Measurements from ENCODE around the gene ASAP2.

The ASAP2 gene

DNA sequence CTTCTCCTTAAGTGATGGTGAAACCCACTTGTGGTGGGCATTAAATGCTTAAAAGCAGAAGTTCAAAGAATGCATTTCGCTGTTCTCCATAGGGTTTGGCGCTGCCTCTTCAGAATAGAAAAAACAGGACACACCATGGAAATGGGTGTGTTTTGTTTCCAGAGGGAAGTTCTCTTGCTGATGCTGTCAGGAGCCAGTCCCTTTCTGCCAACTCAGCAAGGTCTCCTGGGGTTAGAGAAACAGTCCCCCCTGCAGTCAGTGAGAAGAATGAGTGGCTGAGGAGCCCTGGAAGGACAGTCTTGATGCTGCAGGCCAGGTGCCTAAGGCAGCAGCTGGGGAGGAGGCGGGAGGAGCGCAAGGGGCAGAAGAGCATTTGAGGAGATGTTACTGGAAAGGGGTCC lies 37.8 kb upstream of the ASAP2 start:
- H3K4me1 ChIP-seq (ENCODE audit: control insufficient read depth, insufficient read depth, low read length) = peaks cover 17% of the 10 kb centered on the region
- H3K4me3 ChIP-seq (ENCODE audit: low read length in 2 of 2) = no peak overlapping the region
- H3K27me3 ChIP-seq (ENCODE audit: control insufficient read depth in 1 of 2, insufficient read depth in 2 of 2, low read length in 2 of 2) = no peaks in the 10 kb centered on the region
- H3K27ac ChIP-seq (ENCODE audit: low read length) = no peak overlapping the region
- no peaks in the 10 kb centered on the region for H3K36me3 ChIP-seq (ENCODE audit: control insufficient read depth in 2 of 2, insufficient read depth in 2 of 2, low read length in 2 of 2)
- H3K9me3 ChIP-seq (ENCODE audit: control insufficient read depth in 2 of 2, low read length in 2 of 2) = no peaks in the 10 kb centered on the region
- H3K9ac ChIP-seq (ENCODE audit: low read length in 2 of 2) = no peak overlapping the region

DNA sequence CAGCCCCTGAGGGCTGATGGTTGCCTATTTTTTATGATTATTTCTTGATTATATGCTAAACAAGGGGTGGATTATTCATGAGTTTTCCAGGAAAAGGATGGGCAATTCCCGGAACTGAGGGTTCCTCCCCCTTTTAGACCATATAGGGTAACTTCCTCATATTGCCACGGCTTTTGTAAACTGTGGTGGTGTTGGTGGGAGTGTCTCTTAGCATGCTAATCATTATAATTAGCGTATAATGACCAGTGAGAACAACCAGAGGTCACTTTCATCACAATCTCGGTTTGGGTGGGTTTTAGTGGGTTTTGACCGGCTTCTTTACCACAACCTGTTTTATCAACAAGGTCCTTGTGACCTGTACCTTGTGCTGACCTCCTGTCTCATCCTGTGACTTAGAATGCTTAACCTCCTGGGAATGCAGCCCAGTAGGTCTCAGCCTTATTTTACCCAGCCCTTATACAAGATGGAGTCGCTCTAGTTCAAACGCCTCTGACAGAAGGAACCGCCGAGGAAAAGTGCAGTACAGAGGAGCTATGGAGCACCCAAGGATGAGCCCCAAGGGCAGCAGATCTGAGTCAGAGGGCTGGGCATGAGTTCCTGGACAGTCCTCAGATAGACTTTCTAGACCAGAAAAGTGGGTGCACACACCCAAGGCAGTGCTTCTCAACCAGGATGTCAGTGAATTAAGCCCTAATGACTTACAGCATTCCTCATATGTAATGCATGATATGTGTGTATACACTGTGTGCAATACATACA lies 37.1 kb upstream of the ASAP2 start:
- H3K27ac ChIP-seq (ENCODE audit: low read length) = no peak overlapping the region

DNA sequence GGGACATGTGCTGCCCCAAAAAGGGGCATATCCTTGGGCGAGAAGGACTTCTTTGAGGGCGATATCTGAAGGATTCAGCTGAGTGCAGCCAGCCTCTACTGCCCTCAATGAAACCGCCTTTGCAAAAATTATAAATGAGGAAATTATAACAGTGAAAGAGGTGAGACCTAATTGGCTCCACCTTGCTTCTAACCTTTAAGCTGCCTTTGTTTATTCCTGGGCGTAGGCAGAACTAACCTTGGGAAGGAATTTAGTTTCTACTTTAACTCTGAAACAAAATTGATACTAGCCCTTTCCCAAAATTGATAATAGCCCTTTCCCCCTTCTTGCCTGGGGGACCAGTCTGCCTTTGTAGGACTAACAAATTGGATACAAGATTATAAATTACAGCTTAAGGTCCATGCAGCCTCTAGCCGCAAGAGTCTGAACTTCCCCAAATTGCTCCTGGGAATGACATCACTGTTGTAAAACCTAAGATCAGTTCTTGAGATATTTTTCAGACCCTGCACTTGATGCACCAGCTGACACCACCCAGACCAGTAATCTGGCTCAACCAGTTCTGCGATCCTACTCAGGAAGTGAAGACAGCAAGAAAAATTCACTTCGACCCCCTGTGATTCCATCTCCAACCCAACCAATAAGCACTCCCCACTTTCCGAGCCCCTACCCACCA lies 36.0 kb upstream of the ASAP2 start:
- H3K9me3 ChIP-seq (ENCODE audit: control insufficient read depth in 2 of 2, low read length in 2 of 2) = no peaks in the 10 kb centered on the region
- H3K27ac ChIP-seq (ENCODE audit: low read length) = no peak overlapping the region
- H3K4me3 ChIP-seq (ENCODE audit: low read length in 2 of 2) = no peak overlapping the region
- H3K36me3 ChIP-seq (ENCODE audit: control insufficient read depth in 2 of 2, insufficient read depth in 2 of 2, low read length in 2 of 2) = no peaks in the 10 kb centered on the region
- peaks cover 9% of the 10 kb centered on the region for H3K4me1 ChIP-seq (ENCODE audit: control insufficient read depth, insufficient read depth, low read length)
- H3K27me3 ChIP-seq (ENCODE audit: control insufficient read depth in 1 of 2, insufficient read depth in 2 of 2, low read length in 2 of 2) = no peaks in the 10 kb centered on the region
- no peak overlapping the region for H3K9ac ChIP-seq (ENCODE audit: low read length in 2 of 2)

More for the DNA sequence above, 37.1 kb upstream of the ASAP2 start:
- H3K4me3 ChIP-seq (ENCODE audit: low read length in 2 of 2) = no peak overlapping the region
- no peaks in the 10 kb centered on the region for H3K9me3 ChIP-seq (ENCODE audit: control insufficient read depth in 2 of 2, low read length in 2 of 2)
- H3K9ac ChIP-seq (ENCODE audit: low read length in 2 of 2) = no peak overlapping the region
- no peaks in the 10 kb centered on the region for H3K36me3 ChIP-seq (ENCODE audit: control insufficient read depth in 2 of 2, insufficient read depth in 2 of 2, low read length in 2 of 2)
- no peaks in the 10 kb centered on the region for H3K27me3 ChIP-seq (ENCODE audit: control insufficient read depth in 1 of 2, insufficient read depth in 2 of 2, low read length in 2 of 2)
- H3K4me1 ChIP-seq (ENCODE audit: control insufficient read depth, insufficient read depth, low read length) = peaks cover 12% of the 10 kb centered on the region

DNA sequence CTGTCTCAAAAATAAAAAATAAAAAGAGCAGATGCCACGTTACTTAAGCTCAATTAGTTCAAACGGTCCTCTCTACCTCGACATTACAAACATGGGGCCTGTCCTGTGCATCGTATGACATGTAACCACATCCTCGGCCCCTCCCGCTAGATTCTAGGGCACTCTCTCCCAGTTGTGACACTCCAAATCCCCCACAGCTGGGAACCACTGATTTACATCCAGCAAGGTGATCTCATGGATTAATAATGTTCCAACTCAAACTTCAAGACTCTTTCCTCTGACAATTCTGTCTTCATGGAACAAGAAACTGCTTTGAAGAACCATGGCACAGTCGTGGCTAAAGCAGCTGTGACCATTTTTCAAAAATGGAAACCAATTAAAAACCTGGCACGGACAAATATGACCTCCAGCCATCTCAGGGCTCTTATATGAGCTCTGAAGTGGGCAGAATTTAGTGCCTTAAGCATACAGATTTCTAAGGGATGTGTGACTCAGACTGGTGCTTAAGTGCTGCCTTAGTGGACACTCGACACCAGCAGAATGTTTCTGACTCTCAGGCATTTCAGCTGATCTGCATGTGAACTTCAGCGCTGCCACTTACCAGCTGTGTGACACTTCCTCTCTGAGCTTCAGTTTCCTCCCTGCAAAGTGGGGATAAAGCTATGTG lies 31.7 kb upstream of the ASAP2 start:
- no peak overlapping the region for H3K27ac ChIP-seq (ENCODE audit: low read length)

DNA sequence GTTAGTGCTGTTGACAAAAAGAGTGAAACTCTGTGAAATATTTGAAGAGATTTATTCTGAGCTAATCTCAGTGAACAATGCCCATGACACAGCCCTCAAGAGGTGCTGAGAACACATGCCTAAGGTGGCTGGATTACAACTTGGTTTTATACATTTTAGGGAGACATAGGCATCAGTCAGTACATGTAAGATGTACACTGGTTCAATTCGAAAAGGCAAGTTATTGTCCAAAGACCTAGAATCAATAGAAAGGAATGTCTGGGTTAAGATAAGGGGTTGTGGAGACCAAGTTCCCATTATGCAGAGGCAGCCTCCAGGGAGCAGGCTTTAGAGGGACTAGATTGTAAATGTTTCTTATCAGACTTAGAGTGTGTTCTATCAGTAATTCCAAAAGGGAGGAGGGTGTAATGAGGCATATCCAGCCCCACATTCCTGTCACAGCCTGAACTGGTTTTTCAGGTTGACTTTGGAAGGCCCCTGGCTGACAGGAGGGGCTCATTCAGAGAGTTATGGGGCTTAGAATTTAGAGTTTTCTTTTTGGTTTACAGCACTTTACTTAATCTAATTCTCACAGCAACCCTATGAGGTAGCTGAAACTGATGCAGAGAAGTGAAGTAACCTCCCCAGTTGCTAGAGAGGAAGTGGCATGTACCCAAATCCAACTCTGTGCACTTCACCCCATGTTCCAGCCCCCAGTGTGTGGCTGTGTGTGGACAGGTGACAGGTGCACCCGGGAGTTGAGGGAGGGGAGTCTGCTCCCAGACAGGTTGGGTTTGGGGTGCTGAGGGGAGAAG lies 28.3 kb upstream of the ASAP2 start:
- H3K9me3 ChIP-seq (ENCODE audit: control insufficient read depth in 2 of 2, low read length in 2 of 2) = no peaks in the 10 kb centered on the region
- H3K4me3 ChIP-seq (ENCODE audit: low read length in 2 of 2) = peak overlapping the region in 1 of 2 donors; percentile 29
- H3K9ac ChIP-seq (ENCODE audit: low read length in 2 of 2) = peak overlapping the region in 1 of 2 donors; percentile 27
- peaks cover 15% of the 10 kb centered on the region for H3K4me1 ChIP-seq (ENCODE audit: control insufficient read depth, insufficient read depth, low read length)
- H3K27me3 ChIP-seq (ENCODE audit: control insufficient read depth in 1 of 2, insufficient read depth in 2 of 2, low read length in 2 of 2) = no peaks in the 10 kb centered on the region
- peak overlapping the region; percentile 53 for H3K27ac ChIP-seq (ENCODE audit: low read length)
- H3K36me3 ChIP-seq (ENCODE audit: control insufficient read depth in 2 of 2, insufficient read depth in 2 of 2, low read length in 2 of 2) = no peaks in the 10 kb centered on the region

More for the DNA sequence above, 31.7 kb upstream of the ASAP2 start:
- no peaks in the 10 kb centered on the region for H3K27me3 ChIP-seq (ENCODE audit: control insufficient read depth in 1 of 2, insufficient read depth in 2 of 2, low read length in 2 of 2)
- H3K4me3 ChIP-seq (ENCODE audit: low read length in 2 of 2) = no peak overlapping the region
- H3K4me1 ChIP-seq (ENCODE audit: control insufficient read depth, insufficient read depth, low read length) = peaks cover 9% of the 10 kb centered on the region
- H3K36me3 ChIP-seq (ENCODE audit: control insufficient read depth in 2 of 2, insufficient read depth in 2 of 2, low read length in 2 of 2) = no peaks in the 10 kb centered on the region
- H3K9ac ChIP-seq (ENCODE audit: low read length in 2 of 2) = no peak overlapping the region
- H3K9me3 ChIP-seq (ENCODE audit: control insufficient read depth in 2 of 2, low read length in 2 of 2) = no peaks in the 10 kb centered on the region

DNA sequence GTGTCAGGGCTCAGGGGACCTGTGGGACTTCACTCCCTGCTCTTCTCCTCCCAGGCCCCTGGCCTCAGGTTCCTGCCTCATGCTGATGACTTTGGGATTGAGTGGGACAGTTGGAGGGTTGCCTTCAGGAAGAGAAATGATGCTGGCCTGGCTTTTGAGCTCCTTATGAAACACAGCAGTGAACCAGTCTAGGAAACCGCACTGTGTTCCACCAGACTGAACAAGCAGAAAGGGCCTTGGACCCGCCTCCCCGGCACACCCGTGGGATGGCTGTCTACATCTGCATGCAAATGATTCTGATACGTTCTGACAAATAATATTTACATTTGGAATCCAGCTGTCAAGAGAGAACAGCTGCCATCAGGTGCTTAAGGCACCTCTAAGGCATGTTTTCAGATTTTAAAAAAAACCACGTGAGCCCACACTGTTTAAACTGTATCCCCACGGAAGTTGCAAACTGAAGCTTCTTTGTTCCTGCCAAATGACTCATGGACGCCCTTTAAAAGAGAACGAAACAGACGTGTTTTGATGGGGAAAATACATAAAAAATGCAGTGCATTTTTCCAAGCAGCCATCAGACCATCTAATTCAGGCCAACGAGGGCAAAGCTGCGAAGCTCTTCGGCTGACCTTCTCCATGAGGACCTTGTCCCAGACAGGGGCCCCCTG lies 27.6 kb upstream of the ASAP2 start:
- Histone ChIP-seq H3K36me3 (ENCODE audit: control insufficient read depth in 2 of 2, insufficient read depth in 2 of 2, low read length in 2 of 2) (no peaks in the 10 kb centered on the region), H3K27me3 (ENCODE audit: control insufficient read depth in 1 of 2, insufficient read depth in 2 of 2, low read length in 2 of 2) (no peaks in the 10 kb centered on the region), H3K27ac (ENCODE audit: low read length) (peak overlapping the region; percentile 60), H3K4me3 (ENCODE audit: low read length in 2 of 2) (peak overlapping the region in 1 of 2 donors; percentile 29), H3K4me1 (ENCODE audit: control insufficient read depth, insufficient read depth, low read length) (peaks cover 15% of the 10 kb centered on the region), H3K9ac (ENCODE audit: low read length in 2 of 2) (no peak overlapping the region), H3K9me3 (ENCODE audit: control insufficient read depth in 2 of 2, low read length in 2 of 2) (no peaks in the 10 kb centered on the region)

DNA sequence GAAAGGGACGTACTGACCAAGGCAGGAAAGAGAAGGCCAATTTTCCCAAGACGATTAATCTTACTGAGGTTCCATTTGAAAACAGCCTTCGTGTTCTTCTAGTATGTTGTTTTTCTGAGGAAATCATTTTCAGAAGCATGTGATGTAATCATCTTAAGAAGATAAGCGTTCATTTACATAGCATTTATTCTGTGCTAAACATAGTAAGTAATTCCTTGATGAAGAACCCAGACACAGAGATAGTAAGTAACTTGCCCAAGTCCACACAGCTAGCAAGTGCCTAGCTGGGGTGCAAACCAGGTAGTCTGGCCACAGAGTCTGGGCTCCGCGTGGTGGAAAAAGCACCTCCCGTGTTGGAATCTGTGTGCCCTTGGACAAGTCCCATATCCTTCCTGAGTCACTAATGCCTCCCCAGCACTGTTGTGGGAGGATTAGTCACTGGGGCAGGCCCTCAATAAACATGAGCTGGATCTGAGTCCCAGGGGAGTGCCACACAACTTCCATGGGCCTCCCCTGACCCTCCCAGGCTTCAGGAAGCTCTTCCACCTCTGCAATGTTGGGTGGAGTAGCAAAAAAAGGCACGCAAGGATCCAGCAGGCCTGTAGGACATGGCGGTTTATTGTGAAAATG lies 26.9 kb upstream of the ASAP2 start:
- no peak overlapping the region for H3K9ac ChIP-seq (ENCODE audit: low read length in 2 of 2)
- no peak overlapping the region for H3K4me3 ChIP-seq (ENCODE audit: low read length in 2 of 2)
- H3K27me3 ChIP-seq (ENCODE audit: control insufficient read depth in 1 of 2, insufficient read depth in 2 of 2, low read length in 2 of 2) = no peaks in the 10 kb centered on the region
- no peaks in the 10 kb centered on the region for H3K9me3 ChIP-seq (ENCODE audit: control insufficient read depth in 2 of 2, low read length in 2 of 2)
- peaks cover 17% of the 10 kb centered on the region for H3K4me1 ChIP-seq (ENCODE audit: control insufficient read depth, insufficient read depth, low read length)
- H3K27ac ChIP-seq (ENCODE audit: low read length) = peak overlapping the region; percentile 60
- H3K36me3 ChIP-seq (ENCODE audit: control insufficient read depth in 2 of 2, insufficient read depth in 2 of 2, low read length in 2 of 2) = no peaks in the 10 kb centered on the region

DNA sequence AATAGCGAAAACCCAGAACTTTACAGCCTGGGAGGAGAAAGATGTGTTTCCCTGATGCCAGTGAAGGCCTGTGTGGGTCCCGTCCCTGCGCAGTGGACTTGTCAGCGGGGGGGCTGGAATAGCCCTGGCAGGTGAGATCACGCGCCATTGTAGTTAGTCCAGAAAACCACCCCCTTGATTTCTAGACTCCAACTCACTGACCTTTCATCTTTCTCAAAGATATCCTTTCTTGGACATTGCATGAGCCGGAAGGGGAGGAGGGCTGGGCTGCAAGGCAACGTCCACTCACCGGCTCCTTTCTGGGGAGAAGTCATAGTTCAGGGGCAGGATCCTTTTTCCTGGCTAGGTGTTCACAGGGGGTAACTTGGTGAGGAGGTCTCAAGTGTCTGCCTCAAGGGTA lies 22.3 kb upstream of the ASAP2 start:
- Histone ChIP-seq H3K27me3 (ENCODE audit: control insufficient read depth in 1 of 2, insufficient read depth in 2 of 2, low read length in 2 of 2) (no peaks in the 10 kb centered on the region), H3K9me3 (ENCODE audit: control insufficient read depth in 2 of 2, low read length in 2 of 2) (no peaks in the 10 kb centered on the region), H3K27ac (ENCODE audit: low read length) (no peak overlapping the region), H3K4me1 (ENCODE audit: control insufficient read depth, insufficient read depth, low read length) (peaks cover 20% of the 10 kb centered on the region), H3K9ac (ENCODE audit: low read length in 2 of 2) (no peak overlapping the region), H3K36me3 (ENCODE audit: control insufficient read depth in 2 of 2, insufficient read depth in 2 of 2, low read length in 2 of 2) (no peaks in the 10 kb centered on the region), H3K4me3 (ENCODE audit: low read length in 2 of 2) (no peak overlapping the region)

DNA sequence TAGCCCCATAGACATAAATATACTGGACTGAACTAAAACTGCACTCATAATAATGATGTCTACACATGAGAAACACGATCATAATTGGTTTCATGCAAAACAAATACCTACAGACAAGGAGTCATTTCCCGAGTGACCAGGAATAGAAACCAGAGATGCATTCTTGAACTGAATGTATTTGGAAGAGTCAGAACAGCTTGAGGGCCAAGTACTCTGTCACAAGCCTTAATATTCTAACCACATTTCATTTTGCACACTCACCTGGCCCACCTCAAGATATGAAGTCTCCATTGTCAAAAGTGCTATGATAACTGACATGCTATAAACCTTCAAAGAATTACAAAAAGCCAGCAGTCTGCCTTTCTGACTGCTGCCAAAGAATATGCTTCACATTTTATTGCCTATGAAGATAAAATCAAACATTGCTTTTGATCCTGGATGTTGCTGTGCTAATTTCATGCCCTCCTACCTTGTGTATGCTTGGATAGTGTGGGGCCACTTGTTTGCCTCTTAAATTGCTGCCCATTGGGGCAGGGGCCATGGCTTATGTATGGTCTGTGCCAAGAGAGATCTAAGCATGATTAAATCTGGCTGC lies 18.9 kb upstream of the ASAP2 start:
- Histone ChIP-seq H3K4me3 (ENCODE audit: low read length in 2 of 2) (no peak overlapping the region), H3K27ac (ENCODE audit: low read length) (no peak overlapping the region), H3K9ac (ENCODE audit: low read length in 2 of 2) (no peak overlapping the region), H3K9me3 (ENCODE audit: control insufficient read depth in 2 of 2, low read length in 2 of 2) (no peaks in the 10 kb centered on the region), H3K36me3 (ENCODE audit: control insufficient read depth in 2 of 2, insufficient read depth in 2 of 2, low read length in 2 of 2) (no peaks in the 10 kb centered on the region), H3K27me3 (ENCODE audit: control insufficient read depth in 1 of 2, insufficient read depth in 2 of 2, low read length in 2 of 2) (no peaks in the 10 kb centered on the region), H3K4me1 (ENCODE audit: control insufficient read depth, insufficient read depth, low read length) (peaks cover 40% of the 10 kb centered on the region)

Measured in stomach smooth muscle (tissue), 2 donors.